ENCODE results near the gene ECM2.

The ECM2 gene

GRCh38 chr9:92562461-92562967, 26.7 kb upstream of the ECM2 start:
- Histone ChIP-seq H3K27me3 (ENCODE audit: insufficient read depth, low read length) (no peaks in the 10 kb centered on the region), H3F3A (ENCODE audit: insufficient read depth, low read length) (no peaks in the 10 kb centered on the region), H3K79me2 (ENCODE audit: insufficient read depth, low read length) (no peaks in the 10 kb centered on the region), H3K4me2 (ENCODE audit: low read length) (no peak overlapping the region), H3K36me3 (ENCODE audit: insufficient read depth, low read length) (no peaks in the 10 kb centered on the region), H3K4me3 (ENCODE audit: low read depth, low read length, poor library complexity, severe bottlenecking) (no peak overlapping the region), H3K27ac (ENCODE audit: low read depth, low read length, poor library complexity, severe bottlenecking) (no peak overlapping the region), H2AFZ (ENCODE audit: low read length) (no peak overlapping the region), H3K9me2 (ENCODE audit: low read depth, low read length) (no peaks in the 10 kb centered on the region), H3K9me3 (ENCODE audit: low read length) (peaks cover 2% of the 10 kb centered on the region; the same call in 1 of the 2 replicates), H4K20me1 (ENCODE audit: insufficient read depth, low read length) (no peaks in the 10 kb centered on the region), H3K9ac (ENCODE audit: low read length) (no peak overlapping the region), H3K4me1 (ENCODE audit: insufficient read depth, low read length, severe bottlenecking) (no peaks in the 10 kb centered on the region)
- no peak for TF ChIP-seq EZH2 (IDR thresholded peaks at IDR 0.05; ENCODE audit: borderline replicate concordance, low read length)
- TF ChIP-seq, protein P1, sequence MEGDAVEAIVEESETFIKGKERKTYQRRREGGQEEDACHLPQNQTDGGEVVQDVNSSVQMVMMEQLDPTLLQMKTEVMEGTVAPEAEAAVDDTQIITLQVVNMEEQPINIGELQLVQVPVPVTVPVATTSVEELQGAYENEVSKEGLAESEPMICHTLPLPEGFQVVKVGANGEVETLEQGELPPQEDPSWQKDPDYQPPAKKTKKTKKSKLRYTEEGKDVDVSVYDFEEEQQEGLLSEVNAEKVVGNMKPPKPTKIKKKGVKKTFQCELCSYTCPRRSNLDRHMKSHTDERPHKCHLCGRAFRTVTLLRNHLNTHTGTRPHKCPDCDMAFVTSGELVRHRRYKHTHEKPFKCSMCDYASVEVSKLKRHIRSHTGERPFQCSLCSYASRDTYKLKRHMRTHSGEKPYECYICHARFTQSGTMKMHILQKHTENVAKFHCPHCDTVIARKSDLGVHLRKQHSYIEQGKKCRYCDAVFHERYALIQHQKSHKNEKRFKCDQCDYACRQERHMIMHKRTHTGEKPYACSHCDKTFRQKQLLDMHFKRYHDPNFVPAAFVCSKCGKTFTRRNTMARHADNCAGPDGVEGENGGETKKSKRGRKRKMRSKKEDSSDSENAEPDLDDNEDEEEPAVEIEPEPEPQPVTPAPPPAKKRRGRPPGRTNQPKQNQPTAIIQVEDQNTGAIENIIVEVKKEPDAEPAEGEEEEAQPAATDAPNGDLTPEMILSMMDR (IDR thresholded peaks at IDR 0.05; ENCODE audit: low read length), result no peak

DNA sequence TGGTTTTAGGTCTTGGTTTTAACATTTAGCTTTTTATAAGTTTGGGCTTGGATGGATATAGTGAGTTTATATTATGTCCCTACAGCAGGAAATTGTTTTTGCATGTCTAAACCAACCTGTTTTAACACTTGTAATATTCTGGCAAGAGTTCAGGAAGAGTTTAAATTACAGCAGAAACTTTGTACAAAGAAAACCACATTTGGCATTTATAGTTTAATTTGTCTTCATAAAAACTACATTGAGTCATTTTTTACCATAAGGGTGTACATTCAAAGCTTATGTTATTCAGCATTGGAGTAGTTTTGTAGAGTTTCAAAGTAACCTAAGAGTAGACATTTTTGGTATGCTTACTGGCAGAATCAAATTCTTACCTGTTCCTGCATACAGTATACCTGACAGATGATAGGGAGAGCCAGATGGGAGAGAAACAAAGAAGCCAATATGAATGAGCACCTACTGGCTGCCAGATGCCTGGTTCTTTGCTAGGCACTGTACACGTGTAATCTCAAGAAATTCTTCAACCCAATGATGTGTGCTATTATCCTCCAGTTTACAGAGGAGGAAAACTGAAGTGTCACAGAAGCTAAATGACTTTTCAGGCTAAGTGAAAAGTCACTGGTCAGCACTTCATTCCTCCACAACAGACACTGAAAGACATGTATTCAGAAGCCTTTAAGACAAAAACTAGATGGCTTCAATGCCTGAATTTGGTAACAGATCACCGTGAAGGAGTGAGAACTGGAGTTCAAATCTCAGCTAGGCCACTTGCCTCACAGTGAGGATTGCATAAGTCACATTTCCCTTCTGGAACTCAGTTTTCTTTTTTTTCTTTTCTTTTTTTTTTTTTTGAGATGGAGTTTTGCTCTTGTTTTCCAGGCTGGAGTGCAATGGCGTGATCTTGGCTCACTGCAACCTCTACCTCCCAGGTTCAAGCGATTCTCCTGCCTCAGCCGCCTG, 25.9 kb upstream of the ECM2 start:
- Histone ChIP-seq H4K20me1 (ENCODE audit: insufficient read depth, low read length) (no peaks in the 10 kb centered on the region), H3K27ac (ENCODE audit: low read depth, low read length, poor library complexity, severe bottlenecking) (no peak overlapping the region), H3K4me1 (ENCODE audit: insufficient read depth, low read length, severe bottlenecking) (no peaks in the 10 kb centered on the region), H3K9me3 (ENCODE audit: low read length) (peaks cover 2% of the 10 kb centered on the region; the same call in 1 of the 2 replicates), H3F3A (ENCODE audit: insufficient read depth, low read length) (no peaks in the 10 kb centered on the region), H3K4me2 (ENCODE audit: low read length) (no peak overlapping the region), H3K9me2 (ENCODE audit: low read depth, low read length) (no peaks in the 10 kb centered on the region), H3K4me3 (ENCODE audit: low read depth, low read length, poor library complexity, severe bottlenecking) (no peak overlapping the region), H3K79me2 (ENCODE audit: insufficient read depth, low read length) (no peaks in the 10 kb centered on the region), H2AFZ (ENCODE audit: low read length) (no peak overlapping the region), H3K9ac (ENCODE audit: low read length) (no peak overlapping the region), H3K27me3 (ENCODE audit: insufficient read depth, low read length) (no peaks in the 10 kb centered on the region), H3K36me3 (ENCODE audit: insufficient read depth, low read length) (no peaks in the 10 kb centered on the region)
- TF ChIP-seq, protein P1 (IDR thresholded peaks at IDR 0.05; ENCODE audit: low read length), result no peak
- no peak for TF ChIP-seq EZH2 (IDR thresholded peaks at IDR 0.05; ENCODE audit: borderline replicate concordance, low read length)

GRCh38 chr9:92558612-92559374, 23.0 kb upstream of the ECM2 start:
- Histone ChIP-seq H3K9me3 (ENCODE audit: low read length) (no peaks in the 10 kb centered on the region), H3K79me2 (ENCODE audit: insufficient read depth, low read length) (no peaks in the 10 kb centered on the region), H3F3A (ENCODE audit: insufficient read depth, low read length) (no peaks in the 10 kb centered on the region), H2AFZ (ENCODE audit: low read length) (no peak overlapping the region), H3K4me3 (ENCODE audit: low read depth, low read length, poor library complexity, severe bottlenecking) (no peak overlapping the region), H3K4me2 (ENCODE audit: low read length) (no peak overlapping the region), H3K36me3 (ENCODE audit: insufficient read depth, low read length) (no peaks in the 10 kb centered on the region), H4K20me1 (ENCODE audit: insufficient read depth, low read length) (no peaks in the 10 kb centered on the region), H3K9me2 (ENCODE audit: low read depth, low read length) (no peaks in the 10 kb centered on the region), H3K9ac (ENCODE audit: low read length) (no peak overlapping the region), H3K27ac (ENCODE audit: low read depth, low read length, poor library complexity, severe bottlenecking) (no peak overlapping the region), H3K4me1 (ENCODE audit: insufficient read depth, low read length, severe bottlenecking) (no peaks in the 10 kb centered on the region), H3K27me3 (ENCODE audit: insufficient read depth, low read length) (no peaks in the 10 kb centered on the region)
- TF ChIP-seq EZH2 (IDR thresholded peaks at IDR 0.05; ENCODE audit: borderline replicate concordance, low read length), result no peak
- TF ChIP-seq, protein P1 (IDR thresholded peaks at IDR 0.05; ENCODE audit: low read length), result no peak
